Sigmoid colon (tissue), 7 donors: ENCODE measurements around the gene SRRM4. TPM values are rescaled to one million over a fixed set of nuclear protein-coding genes. Genes with fewer than 3 reads are reported as not detected.

Experiments
- DNase-seq: peaks from one replicate; pipeline ENCODE4 v3.0.0-alpha.2; 2019
- H3K27ac ChIP-seq, 4 donors: fragments of 200-600 bp; sonication (generic); one replicate each; pipeline ENCODE4 v1.5.1; 2016 to 2019; ENCODE audit warnings: mild to moderate bottlenecking in 1 of 4
- H3K27me3 ChIP-seq, 3 donors: fragments of 200-600 bp; sonication (generic); one replicate each; pipeline ENCODE4 v1.5.1; 2019; ENCODE audit warnings: mild to moderate bottlenecking in 1 of 3
- H3K36me3 ChIP-seq, 4 donors: fragments of 200-600 bp; sonication (generic); one replicate each; pipeline ENCODE4 v1.5.1; 2016 to 2019
- H3K4me1 ChIP-seq, 4 donors: fragments of 200-600 bp; sonication (generic); one replicate each; pipeline ENCODE4 v1.5.1; 2017 to 2019
- H3K4me3 ChIP-seq, 4 donors: fragments of 200-600 bp; sonication (generic); one replicate each; pipeline ENCODE4 v1.5.1; 2017 to 2019; ENCODE audit warnings: mild to moderate bottlenecking in 2 of 4, moderate library complexity in 1 of 4
- H3K9me3 ChIP-seq, 4 donors: fragments of 200-600 bp in 3 of 4; sonication (generic) in 3 of 4; one replicate each; pipeline versions ENCODE4 v1.5.1 to v1.6.1; 2013 to 2019
- EP300 ChIP-seq, 4 donors: sonication (generic); formaldehyde crosslinking; IDR thresholded peaks; one replicate each; pipeline ENCODE4 v1.6.1; 2017; ENCODE audit warnings: antibody characterized with exemption in 4 of 4
- POLR2A ChIP-seq, 2 donors: fragments of 450-650 bp; IDR thresholded peaks; one replicate each; pipeline ENCODE4 v1.6.1; 2016; ENCODE audit warnings: antibody characterized with exemption in 2 of 2, mild to moderate bottlenecking in 2 of 2, moderate library complexity in 2 of 2
- POLR2AphosphoS5 ChIP-seq, 4 donors: sonication (generic); formaldehyde crosslinking; IDR thresholded peaks; one replicate each; pipeline ENCODE4 v1.6.1; 2017; ENCODE audit warnings: antibody characterized with exemption in 4 of 4
- WGBS, 2 donors: extraction: QIAGEN DNeasy Blood & Tissue Kit; methylation state at CpG; one replicate each; pipeline ENCODE4 v1.1.7; 2013; 5-methylcytosine and 5-hydroxymethylcytosine counted together
- intact Hi-C: fragments of 100-400 bp; cut with DNase I; formaldehyde crosslinking; loops from one replicate; pipeline ENCODE4 v1.15.1; 2023
- polyA plus RNA-seq, 3 donors: library from polyadenylated mRNA; stranded (reverse); fragments of 200-250 nt; gene quantifications; one replicate each; pipeline ENCODE4 v1.2.3, GENCODE V29; 2013
- total RNA-seq, 4 donors: library from RNA; depleted of rRNA; stranded (reverse); fragments of >200 nt; gene quantifications; one replicate each; pipeline ENCODE4 v1.1.0, GENCODE V29; 2016
- TF ChIP-seq, protein P1 (sequence below), 4 experiments: fragments of 450-650 bp in 3 of 4; fragments of 200-600 bp in 1 of 4; IDR thresholded peaks; one replicate each; pipeline ENCODE4 v1.5.1; 2016 to 2019; ENCODE audit warnings: antibody characterized with exemption in 4 of 4, mild to moderate bottlenecking in 3 of 4, moderate library complexity in 2 of 4
- donor health status: healthy with polysubstance abuse.
- donor health status: Bipolar disorder and iron deficiency.
- donor health status: healthy.

The SRRM4 gene
- total and polyA plus RNA-seq, 7 donors = under 0.01 to 0.14 (median 0.07) TPM; not detected in 4

DNA sequence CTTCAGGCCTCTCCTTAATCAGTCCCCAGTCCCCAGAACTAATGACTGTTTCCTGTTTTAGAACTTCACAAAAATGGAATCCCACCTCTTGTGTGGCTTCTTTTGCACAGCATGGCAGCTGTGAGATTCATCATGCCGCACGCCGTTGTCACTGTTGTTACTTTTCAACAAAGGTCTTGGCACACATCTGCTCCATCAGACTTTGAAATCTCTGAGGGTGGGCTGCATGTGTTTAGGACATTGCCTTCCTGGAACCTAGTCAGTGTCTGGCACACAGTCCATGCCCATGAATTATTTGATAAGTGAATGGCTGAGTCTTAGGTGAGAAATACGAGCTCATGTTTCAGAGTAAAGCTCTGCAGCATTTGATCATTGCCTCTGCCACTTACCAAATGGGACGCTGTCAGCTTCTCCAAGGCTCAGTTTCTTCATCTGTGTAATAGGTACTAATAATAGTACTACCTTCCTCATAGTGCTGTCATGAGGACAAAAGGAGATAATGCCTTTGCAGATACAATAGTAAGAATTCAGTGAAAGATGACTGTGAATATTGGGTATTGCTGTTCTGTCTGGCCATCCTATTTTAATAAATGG is 90.4 kb downstream of the SRRM4 start:
- H3K36me3 ChIP-seq = no peaks in the 10 kb centered on the region
- no peak for DNase-seq
- no peaks in the 10 kb centered on the region for H3K4me1 ChIP-seq
- no peak overlapping the region for H3K27ac ChIP-seq
- intact Hi-C loops = no loop called here
- H3K9me3 ChIP-seq = no peaks in the 10 kb centered on the region
- H3K27me3 ChIP-seq = peaks cover 0 to 18% (median 0%) of the 10 kb centered on the region in 3 donors
- no peak overlapping the region for H3K4me3 ChIP-seq
- TF ChIP-seq POLR2AphosphoS5 (IDR thresholded peaks at IDR 0.05) (no peak), EP300 (IDR thresholded peaks at IDR 0.05) (no peak), POLR2A (IDR thresholded peaks at IDR 0.05) (no peak)
- TF ChIP-seq, protein P1, sequence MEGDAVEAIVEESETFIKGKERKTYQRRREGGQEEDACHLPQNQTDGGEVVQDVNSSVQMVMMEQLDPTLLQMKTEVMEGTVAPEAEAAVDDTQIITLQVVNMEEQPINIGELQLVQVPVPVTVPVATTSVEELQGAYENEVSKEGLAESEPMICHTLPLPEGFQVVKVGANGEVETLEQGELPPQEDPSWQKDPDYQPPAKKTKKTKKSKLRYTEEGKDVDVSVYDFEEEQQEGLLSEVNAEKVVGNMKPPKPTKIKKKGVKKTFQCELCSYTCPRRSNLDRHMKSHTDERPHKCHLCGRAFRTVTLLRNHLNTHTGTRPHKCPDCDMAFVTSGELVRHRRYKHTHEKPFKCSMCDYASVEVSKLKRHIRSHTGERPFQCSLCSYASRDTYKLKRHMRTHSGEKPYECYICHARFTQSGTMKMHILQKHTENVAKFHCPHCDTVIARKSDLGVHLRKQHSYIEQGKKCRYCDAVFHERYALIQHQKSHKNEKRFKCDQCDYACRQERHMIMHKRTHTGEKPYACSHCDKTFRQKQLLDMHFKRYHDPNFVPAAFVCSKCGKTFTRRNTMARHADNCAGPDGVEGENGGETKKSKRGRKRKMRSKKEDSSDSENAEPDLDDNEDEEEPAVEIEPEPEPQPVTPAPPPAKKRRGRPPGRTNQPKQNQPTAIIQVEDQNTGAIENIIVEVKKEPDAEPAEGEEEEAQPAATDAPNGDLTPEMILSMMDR (IDR thresholded peaks at IDR 0.05) = no peak
- WGBS, 2 donors = 85 to 86% methylated on average over 5 of the region's 5 CpGs

DNA sequence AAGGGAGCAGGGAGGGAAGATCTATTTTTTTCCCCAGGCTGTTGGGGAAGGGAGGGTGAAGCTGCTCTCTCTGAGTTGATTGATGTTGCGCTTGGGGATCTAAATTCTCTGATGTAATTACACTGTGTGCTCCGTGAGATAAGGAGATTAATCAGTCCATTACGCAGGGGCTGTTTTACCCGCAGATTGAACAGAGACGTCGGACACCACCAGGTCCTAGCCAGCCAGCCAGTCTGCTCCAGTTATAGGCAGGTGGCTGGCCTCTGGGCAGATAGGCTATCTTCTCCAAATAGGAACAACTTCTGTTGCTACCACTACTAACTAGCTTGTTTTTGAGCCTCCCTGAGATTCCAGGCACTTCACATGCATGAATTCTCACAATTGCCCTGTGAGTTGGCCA is 91.1 kb downstream of the SRRM4 start:
- no peaks in the 10 kb centered on the region for H3K9me3 ChIP-seq
- DNase-seq = no peak
- no peak overlapping the region for H3K27ac ChIP-seq
- intact Hi-C loops = no loop called here
- H3K4me1 ChIP-seq = no peaks in the 10 kb centered on the region
- TF ChIP-seq POLR2AphosphoS5 (IDR thresholded peaks at IDR 0.05) (no peak), EP300 (IDR thresholded peaks at IDR 0.05) (no peak), POLR2A (IDR thresholded peaks at IDR 0.05) (no peak)
- TF ChIP-seq, protein P1 (IDR thresholded peaks at IDR 0.05) = no peak
- H3K4me3 ChIP-seq = no peak overlapping the region
- peaks cover 0 to 18% (median 0%) of the 10 kb centered on the region in 3 donors for H3K27me3 ChIP-seq
- WGBS, 2 donors = 75 to 77% methylated on average over 6 of the region's 6 CpGs
- H3K36me3 ChIP-seq = no peaks in the 10 kb centered on the region

DNA sequence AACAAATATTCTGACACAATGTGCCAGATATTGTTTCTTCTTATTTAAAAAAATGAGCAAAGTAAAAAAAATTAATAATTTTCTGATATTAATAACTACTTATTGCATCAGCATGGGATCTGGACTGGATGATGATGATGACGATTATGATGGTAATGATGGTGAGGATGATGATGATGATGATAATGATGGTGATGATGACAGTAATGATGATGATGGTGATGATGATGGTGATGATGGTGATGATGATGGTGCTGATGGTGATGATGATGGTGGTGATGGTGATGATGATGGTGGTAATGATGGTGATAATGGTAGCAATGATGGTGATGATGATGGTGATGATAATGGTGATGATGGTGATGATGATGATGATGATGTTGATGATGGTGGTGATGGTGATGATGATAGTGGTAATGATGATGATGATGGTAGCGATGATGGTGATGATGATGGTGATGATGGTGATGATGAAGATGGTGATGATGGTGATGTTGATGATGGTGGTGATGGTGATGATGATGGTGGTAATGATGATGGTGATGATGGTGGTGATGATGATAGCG is 94.0 kb downstream of the SRRM4 start:
- no peaks in the 10 kb centered on the region for H3K4me1 ChIP-seq
- H3K27ac ChIP-seq = no peak overlapping the region
- no peak for DNase-seq
- no peaks in the 10 kb centered on the region for H3K9me3 ChIP-seq
- H3K4me3 ChIP-seq = no peak overlapping the region
- no peak for TF ChIP-seq EP300 (IDR thresholded peaks at IDR 0.05)
- intact Hi-C loops = no loop called here
- 68 to 84% methylated on average over 3 of the region's 3 CpGs for WGBS, 2 donors
- H3K27me3 ChIP-seq = peaks cover 0 to 14% (median 0%) of the 10 kb centered on the region in 3 donors
- no peaks in the 10 kb centered on the region for H3K36me3 ChIP-seq

DNA sequence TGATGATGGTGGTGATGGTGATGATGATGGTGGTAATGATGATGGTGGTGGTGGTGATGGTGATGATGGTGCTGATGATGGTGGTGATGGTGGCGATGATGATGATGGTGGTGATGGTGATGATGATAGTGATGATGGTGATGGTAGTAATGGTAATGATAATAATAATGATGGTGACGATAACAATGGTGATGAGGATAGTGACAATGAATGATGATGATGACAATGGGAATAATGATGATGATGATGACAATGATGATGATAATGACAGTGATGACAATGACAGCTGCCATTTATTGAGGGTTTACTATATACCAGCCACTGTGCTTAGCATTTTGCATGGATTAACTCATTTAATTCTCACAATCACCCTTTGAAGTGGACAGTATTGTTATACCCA is 94.6 kb downstream of the SRRM4 start:
- no peaks in the 10 kb centered on the region for H3K4me1 ChIP-seq
- no peaks in the 10 kb centered on the region for H3K36me3 ChIP-seq
- H3K27me3 ChIP-seq = peaks cover 0 to 14% (median 0%) of the 10 kb centered on the region in 3 donors
- no peak for DNase-seq
- no peak overlapping the region for H3K27ac ChIP-seq
- 93 to 97% methylated on average over 2 of the region's 2 CpGs for WGBS, 2 donors
- intact Hi-C loops = no loop called here
- no peaks in the 10 kb centered on the region for H3K9me3 ChIP-seq
- TF ChIP-seq POLR2A (IDR thresholded peaks at IDR 0.05) (no peak), POLR2AphosphoS5 (IDR thresholded peaks at IDR 0.05) (no peak)
- TF ChIP-seq, protein P1 (IDR thresholded peaks at IDR 0.05) = no peak
- no peak overlapping the region for H3K4me3 ChIP-seq

DNA sequence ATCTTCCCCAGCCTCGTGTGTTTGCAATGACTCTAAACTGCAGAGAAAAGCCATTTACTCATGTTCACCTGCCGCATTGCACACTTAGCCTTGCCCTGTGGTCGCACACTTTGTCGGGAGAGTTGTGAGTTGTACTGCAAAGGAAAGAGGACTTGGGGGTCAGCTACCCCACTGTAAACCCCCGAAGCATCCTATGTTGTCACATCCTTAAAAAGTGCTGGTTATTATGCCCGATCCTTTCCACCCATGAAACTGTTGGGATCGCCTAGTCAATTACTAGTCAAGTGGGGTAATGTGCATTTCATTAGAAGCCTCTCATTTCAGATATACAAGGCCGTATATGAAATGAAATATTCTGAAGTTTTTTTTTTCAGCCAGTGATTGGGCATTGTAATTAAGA is 98.2 kb downstream of the SRRM4 start:
- WGBS, 2 donors = 78 to 85% methylated on average over 8 of the region's 8 CpGs
- no peak for DNase-seq
- Histone ChIP-seq H3K9me3 (no peaks in the 10 kb centered on the region), H3K27ac (no peak overlapping the region), H3K4me1 (no peaks in the 10 kb centered on the region), H3K4me3 (no peak overlapping the region), H3K27me3 (peaks cover 0 to 10% (median 0%) of the 10 kb centered on the region in 3 donors), H3K36me3 (no peaks in the 10 kb centered on the region)
- intact Hi-C loops = no loop called here
- TF ChIP-seq EP300 (IDR thresholded peaks at IDR 0.05) (no peak), POLR2AphosphoS5 (IDR thresholded peaks at IDR 0.05) (no peak), POLR2A (IDR thresholded peaks at IDR 0.05) (no peak)
- TF ChIP-seq, protein P1 (IDR thresholded peaks at IDR 0.05) = no peak
